BLaER1 (cell line): ENCODE data around the gene SEPTIN14.
"Not testable (repeated sequence)": the region's sequence is repeated elsewhere in the genome, so short reads cannot be mapped to it uniquely, and the experiment has no call there.

Experiments used
- H3K27ac ChIP-seq: shearing (Covaris generic); formaldehyde crosslinking; 2 replicates; pipeline ENCODE4 v1.8.1; 2022
- H3K27me3 ChIP-seq: shearing (Covaris generic); formaldehyde crosslinking; 2 replicates; pipeline ENCODE4 v1.8.1; 2022
- H3K36me3 ChIP-seq: shearing (Covaris generic); formaldehyde crosslinking; 2 replicates; pipeline ENCODE4 v1.8.1; 2022
- H3K4me1 ChIP-seq: shearing (Covaris generic); formaldehyde crosslinking; 2 replicates; pipeline ENCODE4 v1.8.1; 2022
- H3K4me2 ChIP-seq: shearing (Covaris generic); formaldehyde crosslinking; 2 replicates; pipeline ENCODE4 v1.8.1; 2022
- H3K4me3 ChIP-seq: shearing (Covaris generic); formaldehyde crosslinking; 2 replicates; pipeline ENCODE4 v1.8.1; 2022
- H3K9ac ChIP-seq: shearing (Covaris generic); formaldehyde crosslinking; 2 replicates; pipeline ENCODE4 v1.8.1; 2022
- H3K9me3 ChIP-seq: shearing (Covaris generic); formaldehyde crosslinking; 2 replicates; pipeline ENCODE4 v1.8.1; 2022
- H4K20me1 ChIP-seq: shearing (Covaris generic); formaldehyde crosslinking; 2 replicates; pipeline ENCODE4 v1.8.1; 2022
- Cebpa-rat ChIP-seq: shearing (Covaris generic); IDR thresholded peaks from 2 replicates; pipeline ENCODE4 v1.8.1; 2022

Gene SEPTIN14

GRCh38 chr7:55862652-55863051 lies at the start of gene SEPTIN14:
Gene SEPTIN14, minus strand, starts transcription at chr7:55862752. Its CDS starts 756 bp downstream, at chr7:55861996.
- H3K27me3 ChIP-seq, H4K20me1 ChIP-seq, H3K9me3 ChIP-seq, H3K9ac ChIP-seq, H3K4me2 ChIP-seq, H3K36me3 ChIP-seq, H3K27ac ChIP-seq, H3K4me1 ChIP-seq, H3K4me3 ChIP-seq: not testable (repeated sequence)

GRCh38 chr7:55903985-55904759 lies 41.6 kb upstream of the SEPTIN14 start:
- H3K27ac ChIP-seq, result no peak overlapping the region

GRCh38 chr7:55901059-55901458 lies 38.5 kb upstream of the SEPTIN14 start:
- not testable (repeated sequence) for H4K20me1 ChIP-seq, H3K4me1 ChIP-seq, H3K27ac ChIP-seq, H3K27me3 ChIP-seq, H3K4me2 ChIP-seq, H3K4me3 ChIP-seq, H3K9ac ChIP-seq
- peaks cover 40% of the 10 kb centered on the region for H3K9me3 ChIP-seq
- peaks cover 24% of the 10 kb centered on the region for H3K36me3 ChIP-seq

More at GRCh38 chr7:55903985-55904759, 41.6 kb upstream of the SEPTIN14 start:
- Histone ChIP-seq H3K4me3 (no peak overlapping the region), H3K36me3 (peaks cover 38% of the 10 kb centered on the region), H3K27me3 (no peaks in the 10 kb centered on the region), H3K9me3 (peaks cover 35% of the 10 kb centered on the region), H3K9ac (no peak overlapping the region), H4K20me1 (no peaks in the 10 kb centered on the region), H3K4me2 (no peak overlapping the region), H3K4me1 (no peaks in the 10 kb centered on the region)
- no peak for TF ChIP-seq Cebpa-rat

GRCh38 chr7:55898287-55898686 lies 35.7 kb upstream of the SEPTIN14 start:
- Histone ChIP-seq H3K27me3 (no peaks in the 10 kb centered on the region), H3K36me3 (peaks cover 29% of the 10 kb centered on the region), H3K4me1 (no peaks in the 10 kb centered on the region), H3K4me2 (no peak overlapping the region), H3K9ac (no peak overlapping the region), H3K9me3 (peaks cover 40% of the 10 kb centered on the region), H4K20me1 (no peaks in the 10 kb centered on the region), H3K27ac (no peak overlapping the region), H3K4me3 (no peak overlapping the region)
- no peak for TF ChIP-seq Cebpa-rat

GRCh38 chr7:55895021-55895420 lies 32.5 kb upstream of the SEPTIN14 start:
- Histone ChIP-seq H4K20me1 (no peaks in the 10 kb centered on the region), H3K4me3 (no peak overlapping the region), H3K4me2 (no peak overlapping the region), H3K36me3 (peaks cover 11% of the 10 kb centered on the region; the same call in 1 of the 2 replicates), H3K27me3 (no peaks in the 10 kb centered on the region), H3K27ac (no peak overlapping the region), H3K9me3 (peaks cover 28% of the 10 kb centered on the region), H3K4me1 (no peaks in the 10 kb centered on the region), H3K9ac (no peak overlapping the region)
- no peak for TF ChIP-seq Cebpa-rat

GRCh38 chr7:55893940-55894339 lies 31.4 kb upstream of the SEPTIN14 start:
- H3K4me1 ChIP-seq, result 0 out of 2 replicates have a peak, but pooled peaks cover 2% of the 10 kb centered on the region
- H4K20me1 ChIP-seq, result no peaks in the 10 kb centered on the region
- no peak overlapping the region for H3K4me3 ChIP-seq
- H3K9ac ChIP-seq, result no peak overlapping the region
- peaks cover 18% of the 10 kb centered on the region for H3K9me3 ChIP-seq
- TF ChIP-seq Cebpa-rat, result no peak
- H3K27ac ChIP-seq, result no peak overlapping the region
- peaks cover 6% of the 10 kb centered on the region; the same call in 1 of the 2 replicates for H3K36me3 ChIP-seq
- H3K4me2 ChIP-seq, result no peak overlapping the region
- H3K27me3 ChIP-seq, result no peaks in the 10 kb centered on the region

GRCh38 chr7:55888378-55888777 lies 25.8 kb upstream of the SEPTIN14 start:
- H3K9me3 ChIP-seq, H4K20me1 ChIP-seq, H3K36me3 ChIP-seq, H3K27me3 ChIP-seq: not testable (repeated sequence)
- Histone ChIP-seq H3K4me1 (peaks cover 11% of the 10 kb centered on the region; the same call in 1 of the 2 replicates), H3K4me2 (peak overlapping the region; percentile 75), H3K9ac (peak overlapping the region; percentile 80), H3K4me3 (peak overlapping the region; percentile 82), H3K27ac (peak overlapping the region; percentile 68; the same call in 1 of the 2 replicates)

- H3K27ac ChIP-seq, result peak overlapping the region; percentile 68; the same call in 1 of the 2 replicates
- no peak for TF ChIP-seq Cebpa-rat
- H3K36me3 ChIP-seq, result no peaks in the 10 kb centered on the region
- H4K20me1 ChIP-seq, result no peaks in the 10 kb centered on the region
- no peaks in the 10 kb centered on the region for H3K27me3 ChIP-seq
- peak overlapping the region; percentile 75 for H3K4me2 ChIP-seq
- H3K4me3 ChIP-seq, result peak overlapping the region; percentile 82
- peaks cover 5% of the 10 kb centered on the region; the same call in 1 of the 2 replicates for H3K9me3 ChIP-seq
- peak overlapping the region; percentile 80 for H3K9ac ChIP-seq
- H3K4me1 ChIP-seq, result peaks cover 11% of the 10 kb centered on the region; the same call in 1 of the 2 replicates
These were observed 25.3 kb upstream of the SEPTIN14 start for GRCh38 chr7:55887821-55888247.

- Histone ChIP-seq H3K4me3 (no peak overlapping the region), H4K20me1 (no peaks in the 10 kb centered on the region), H3K36me3 (no peaks in the 10 kb centered on the region), H3K9me3 (no peaks in the 10 kb centered on the region), H3K27me3 (no peaks in the 10 kb centered on the region), H3K4me2 (no peak overlapping the region), H3K9ac (no peak overlapping the region), H3K27ac (no peak overlapping the region), H3K4me1 (peaks cover 11% of the 10 kb centered on the region; the same call in 1 of the 2 replicates)
- TF ChIP-seq Cebpa-rat, result no peak
These were observed 21.8 kb upstream of the SEPTIN14 start for GRCh38 chr7:55884321-55884720.

GRCh38 chr7:55878691-55879090 lies 16.1 kb upstream of the SEPTIN14 start:
- no peak for TF ChIP-seq Cebpa-rat
- no peak overlapping the region for H3K4me3 ChIP-seq
- H4K20me1 ChIP-seq, result no peaks in the 10 kb centered on the region
- H3K27ac ChIP-seq, result no peak overlapping the region
- no peaks in the 10 kb centered on the region for H3K4me1 ChIP-seq
- H3K4me2 ChIP-seq, result no peak overlapping the region
- H3K9me3 ChIP-seq, result no peaks in the 10 kb centered on the region
- no peak overlapping the region for H3K9ac ChIP-seq
- H3K36me3 ChIP-seq, result no peaks in the 10 kb centered on the region
- no peaks in the 10 kb centered on the region for H3K27me3 ChIP-seq
